ENCODE data around the gene IL12B.
"Not testable (repeated sequence)": the region's sequence is repeated elsewhere in the genome, so short reads cannot be mapped to it uniquely, and the experiment has no call there.

The IL12B gene

DNA sequence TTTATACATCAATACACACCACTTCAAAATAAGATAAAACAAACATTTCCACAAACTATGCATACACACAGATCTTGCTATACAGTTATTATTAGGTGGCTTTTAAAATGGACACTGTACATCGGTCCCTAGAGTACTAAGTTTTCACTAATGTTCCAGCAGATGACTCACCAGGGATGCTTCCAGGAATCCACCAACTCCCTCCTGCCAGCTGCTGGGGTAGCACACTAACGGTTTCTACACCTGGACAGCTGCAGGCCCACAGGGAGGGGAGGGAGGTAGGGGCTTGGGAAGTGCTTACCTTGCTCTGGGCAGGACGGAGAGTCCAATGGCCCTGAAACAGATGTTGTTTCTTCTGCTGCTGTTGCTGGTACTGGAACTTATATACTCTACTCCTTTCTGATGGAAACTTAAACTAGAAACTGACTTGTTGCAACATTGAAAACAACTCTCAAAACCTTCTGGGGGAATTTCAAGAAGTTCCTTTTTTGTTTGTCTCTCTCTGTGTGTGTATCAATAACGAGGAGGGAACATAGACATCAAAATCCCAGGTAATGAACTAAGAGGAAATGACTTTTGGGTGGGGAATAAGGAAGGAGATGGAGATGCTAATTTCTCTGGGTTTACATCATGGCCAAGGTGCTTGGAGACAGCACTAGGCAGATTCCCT lies at the start of gene IL12B:
Gene IL12B (minus strand): TSS at position 357 of the 670 bp plus-strand sequence. CDS start 3,705 bp downstream, outside the sequence.
- Histone ChIP-seq H3K4me3 (ENCODE audit: low read depth, low read length) (peak within 1 kb of the TSS; percentile 61), H3K27me3 (ENCODE audit: control insufficient read depth, insufficient read depth, low read length) (peaks cover 8% of the 10 kb centered on the region; the same call in 1 of the 2 replicates), H3K36me3 (ENCODE audit: control insufficient read depth, insufficient read depth, low read length) (no peaks in the 10 kb centered on the region), H3K9me3 (ENCODE audit: control insufficient read depth, insufficient read depth, low read depth, low read length) (no peaks in the 10 kb centered on the region), H3K9ac (ENCODE audit: low read length) (no peak within 1 kb of the TSS), H3K4me1 (ENCODE audit: control insufficient read depth, insufficient read depth, low read length) (no peaks in the 10 kb centered on the region), H3K27ac (ENCODE audit: low read depth, low read length) (no peak within 1 kb of the TSS)

DNA sequence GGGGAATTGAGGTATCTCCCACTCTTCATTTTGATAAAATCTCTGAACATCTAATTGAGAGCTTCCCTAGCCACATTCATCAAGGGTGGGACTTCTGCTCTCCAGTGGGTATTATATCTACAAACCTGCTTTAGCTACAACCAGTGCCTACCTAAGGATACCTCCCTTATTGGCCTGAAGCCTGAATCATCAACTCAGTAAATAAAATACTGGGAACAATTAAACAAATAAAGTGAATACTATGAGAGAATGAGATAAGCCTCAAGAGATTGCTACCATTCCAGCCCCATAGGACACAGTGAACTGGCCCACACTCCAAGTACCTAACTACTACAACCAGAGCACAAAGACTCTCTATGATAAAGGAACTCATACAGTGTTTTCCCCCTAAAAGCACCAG lies 47.4 kb upstream of the IL12B start:
- Histone ChIP-seq H3K9ac (ENCODE audit: low read length) (no peak overlapping the region), H3K9me3 (ENCODE audit: control insufficient read depth, insufficient read depth, low read depth, low read length) (peaks cover 16% of the 10 kb centered on the region), H3K4me1 (ENCODE audit: control insufficient read depth, insufficient read depth, low read length) (no peaks in the 10 kb centered on the region), H3K27me3 (ENCODE audit: control insufficient read depth, insufficient read depth, low read length) (no peaks in the 10 kb centered on the region), H3K4me3 (ENCODE audit: low read depth, low read length) (no peak overlapping the region), H3K27ac (ENCODE audit: low read depth, low read length) (no peak overlapping the region), H3K36me3 (ENCODE audit: control insufficient read depth, insufficient read depth, low read length) (no peaks in the 10 kb centered on the region)

DNA sequence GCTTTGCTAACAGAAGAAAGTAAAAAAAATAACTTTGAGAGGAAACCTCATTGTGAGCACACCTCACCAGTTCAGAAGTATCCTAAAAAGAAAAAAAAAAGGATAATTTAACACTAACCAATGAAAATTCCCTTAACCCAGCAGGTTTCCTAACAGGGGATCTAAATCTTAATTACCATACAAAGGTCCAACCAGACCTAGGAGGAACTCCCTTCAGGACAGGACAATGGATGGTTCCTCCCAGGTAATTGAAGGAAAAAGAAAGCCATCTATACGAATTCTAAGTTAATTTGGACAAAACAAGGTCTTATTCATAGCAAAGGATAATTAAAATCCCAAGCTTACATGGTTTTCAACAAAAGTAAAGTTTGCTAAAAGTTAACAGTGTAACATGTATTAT lies 37.6 kb upstream of the IL12B start:
- H3K9ac ChIP-seq (ENCODE audit: low read length); H3K27me3 ChIP-seq (ENCODE audit: control insufficient read depth, insufficient read depth, low read length); H3K4me1 ChIP-seq (ENCODE audit: control insufficient read depth, insufficient read depth, low read length); H3K4me3 ChIP-seq (ENCODE audit: low read depth, low read length); H3K9me3 ChIP-seq (ENCODE audit: control insufficient read depth, insufficient read depth, low read depth, low read length); H3K27ac ChIP-seq (ENCODE audit: low read depth, low read length); H3K36me3 ChIP-seq (ENCODE audit: control insufficient read depth, insufficient read depth, low read length): not testable (repeated sequence)

DNA sequence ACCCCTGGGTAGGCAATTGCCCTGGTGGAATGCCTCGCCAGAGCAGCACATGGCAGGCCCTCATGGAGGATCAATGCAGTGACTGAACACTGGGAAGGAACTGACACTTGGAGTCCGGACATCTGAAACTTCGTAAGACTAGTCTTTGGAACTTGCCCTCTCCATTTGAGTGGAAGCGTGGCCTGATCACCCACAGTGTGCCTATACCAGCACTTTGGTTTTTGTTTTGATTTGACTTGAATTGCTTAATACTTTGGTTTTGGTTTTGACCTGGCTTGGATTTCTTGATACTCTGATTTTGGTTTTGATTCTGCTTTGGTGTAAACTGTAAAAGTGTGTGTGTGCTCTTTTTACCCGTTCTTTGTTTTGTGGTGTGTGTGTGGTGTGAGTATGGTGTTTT lies 36.5 kb upstream of the IL12B start:
- not testable (repeated sequence) for H3K9me3 ChIP-seq (ENCODE audit: control insufficient read depth, insufficient read depth, low read depth, low read length); H3K27me3 ChIP-seq (ENCODE audit: control insufficient read depth, insufficient read depth, low read length); H3K4me1 ChIP-seq (ENCODE audit: control insufficient read depth, insufficient read depth, low read length); H3K36me3 ChIP-seq (ENCODE audit: control insufficient read depth, insufficient read depth, low read length); H3K27ac ChIP-seq (ENCODE audit: low read depth, low read length); H3K4me3 ChIP-seq (ENCODE audit: low read depth, low read length); H3K9ac ChIP-seq (ENCODE audit: low read length)

DNA sequence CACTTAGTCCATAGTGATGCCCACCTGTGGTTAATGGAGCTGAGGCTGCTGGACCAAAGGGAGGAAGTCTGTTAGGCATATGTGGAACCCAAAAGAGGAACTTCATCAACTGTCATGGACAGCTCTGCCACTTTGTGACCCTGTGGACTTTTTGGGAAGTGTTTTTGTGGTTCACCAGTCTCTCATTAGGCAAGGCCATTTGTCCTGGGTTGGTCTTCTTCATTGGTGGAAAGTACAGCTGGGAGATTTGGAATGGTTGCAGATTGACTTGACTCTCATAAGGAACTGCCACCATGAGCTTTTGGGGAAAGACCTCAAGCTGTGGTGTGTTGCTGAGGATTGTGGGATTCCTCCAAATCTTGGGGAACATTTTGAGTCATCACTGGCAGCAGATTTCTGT lies 31.9 kb upstream of the IL12B start:
- H3K9ac ChIP-seq (ENCODE audit: low read length), result no peak overlapping the region
- H3K4me1 ChIP-seq (ENCODE audit: control insufficient read depth, insufficient read depth, low read length), result no peaks in the 10 kb centered on the region
- H3K9me3 ChIP-seq (ENCODE audit: control insufficient read depth, insufficient read depth, low read depth, low read length), result 0 out of 2 replicates have a peak, but pooled peaks cover 3% of the 10 kb centered on the region
- H3K27ac ChIP-seq (ENCODE audit: low read depth, low read length), result no peak overlapping the region
- H3K4me3 ChIP-seq (ENCODE audit: low read depth, low read length), result no peak overlapping the region
- no peaks in the 10 kb centered on the region for H3K36me3 ChIP-seq (ENCODE audit: control insufficient read depth, insufficient read depth, low read length)
- no peaks in the 10 kb centered on the region; the same call in 1 of the 2 replicates for H3K27me3 ChIP-seq (ENCODE audit: control insufficient read depth, insufficient read depth, low read length)

DNA sequence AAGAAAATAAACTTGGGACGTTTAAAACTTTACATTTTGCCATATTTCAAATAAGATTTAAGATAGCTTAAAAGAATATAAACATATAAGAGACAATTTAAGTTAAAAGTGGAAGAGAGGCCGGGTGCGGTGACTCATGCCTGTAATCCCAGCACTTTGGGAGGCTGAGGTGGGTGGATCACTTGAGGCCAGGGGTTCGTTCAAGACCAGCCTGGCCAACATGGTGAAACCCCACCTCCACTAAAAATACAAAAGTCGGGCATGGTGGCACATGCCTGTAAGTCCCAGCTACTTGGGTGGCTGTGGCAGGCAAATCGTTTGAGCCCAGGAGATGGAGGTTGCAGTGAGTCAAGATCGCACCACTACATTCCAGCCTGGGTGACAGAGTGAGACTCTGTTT lies 29.6 kb upstream of the IL12B start:
- H3K4me1 ChIP-seq (ENCODE audit: control insufficient read depth, insufficient read depth, low read length); H3K27me3 ChIP-seq (ENCODE audit: control insufficient read depth, insufficient read depth, low read length); H3K4me3 ChIP-seq (ENCODE audit: low read depth, low read length); H3K27ac ChIP-seq (ENCODE audit: low read depth, low read length); H3K9me3 ChIP-seq (ENCODE audit: control insufficient read depth, insufficient read depth, low read depth, low read length); H3K36me3 ChIP-seq (ENCODE audit: control insufficient read depth, insufficient read depth, low read length); H3K9ac ChIP-seq (ENCODE audit: low read length): not testable (repeated sequence)

DNA sequence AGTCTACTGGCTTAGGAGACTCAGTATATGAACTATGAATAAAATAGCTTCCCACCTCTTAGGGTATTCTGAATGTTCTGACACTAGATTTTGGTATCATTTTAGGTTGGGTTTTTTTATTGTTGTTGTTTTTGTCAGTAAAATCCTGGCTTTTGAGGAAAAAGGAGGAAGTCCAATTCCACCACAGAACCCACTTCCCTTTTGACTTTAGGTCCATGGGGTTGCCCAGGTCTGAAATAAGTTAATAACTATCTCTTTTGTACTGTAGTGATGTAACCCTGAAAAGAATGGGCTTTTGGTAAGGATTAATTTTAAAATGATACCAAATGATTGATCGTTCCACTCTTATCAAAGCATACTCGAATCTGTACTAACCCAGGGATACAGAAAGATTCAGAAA lies 29.1 kb upstream of the IL12B start:
- no peaks in the 10 kb centered on the region for H3K4me1 ChIP-seq (ENCODE audit: control insufficient read depth, insufficient read depth, low read length)
- no peak overlapping the region for H3K27ac ChIP-seq (ENCODE audit: low read depth, low read length)
- no peak overlapping the region for H3K9ac ChIP-seq (ENCODE audit: low read length)
- H3K36me3 ChIP-seq (ENCODE audit: control insufficient read depth, insufficient read depth, low read length), result no peaks in the 10 kb centered on the region
- H3K4me3 ChIP-seq (ENCODE audit: low read depth, low read length), result no peak overlapping the region
- no peaks in the 10 kb centered on the region for H3K9me3 ChIP-seq (ENCODE audit: control insufficient read depth, insufficient read depth, low read depth, low read length)
- H3K27me3 ChIP-seq (ENCODE audit: control insufficient read depth, insufficient read depth, low read length), result no peaks in the 10 kb centered on the region

DNA sequence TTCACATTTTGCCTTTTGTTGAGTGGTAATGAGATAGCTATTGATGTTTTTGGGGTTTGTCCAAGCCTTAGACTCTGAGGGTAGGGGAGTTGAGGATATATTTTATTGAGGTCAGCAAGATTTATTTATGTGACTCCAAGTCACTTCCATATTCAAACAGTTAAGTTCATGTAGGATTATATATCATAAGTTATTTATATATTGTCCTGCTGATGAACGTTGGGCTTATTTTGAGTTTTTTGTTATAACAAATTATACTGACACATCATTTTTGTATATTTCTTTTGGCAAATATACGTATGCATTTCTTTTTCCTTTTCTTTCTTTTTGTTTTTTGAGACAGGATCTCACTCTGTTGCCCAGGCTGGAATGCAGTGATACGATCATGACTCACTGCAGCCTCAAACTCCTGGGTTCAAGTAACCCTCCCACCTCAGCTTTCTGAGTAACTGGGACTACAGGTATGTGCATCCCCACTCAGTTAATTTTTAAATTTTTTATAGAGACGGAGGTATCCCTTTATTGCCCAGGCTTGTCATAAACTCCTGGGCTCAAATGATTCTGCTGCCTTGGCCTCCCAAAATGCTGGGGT lies 23.5 kb upstream of the IL12B start:
- Histone ChIP-seq H3K9ac (ENCODE audit: low read length) (no peak overlapping the region), H3K4me3 (ENCODE audit: low read depth, low read length) (no peak overlapping the region), H3K27me3 (ENCODE audit: control insufficient read depth, insufficient read depth, low read length) (no peaks in the 10 kb centered on the region), H3K4me1 (ENCODE audit: control insufficient read depth, insufficient read depth, low read length) (no peaks in the 10 kb centered on the region), H3K9me3 (ENCODE audit: control insufficient read depth, insufficient read depth, low read depth, low read length) (no peaks in the 10 kb centered on the region), H3K36me3 (ENCODE audit: control insufficient read depth, insufficient read depth, low read length) (no peaks in the 10 kb centered on the region), H3K27ac (ENCODE audit: low read depth, low read length) (no peak overlapping the region)

DNA sequence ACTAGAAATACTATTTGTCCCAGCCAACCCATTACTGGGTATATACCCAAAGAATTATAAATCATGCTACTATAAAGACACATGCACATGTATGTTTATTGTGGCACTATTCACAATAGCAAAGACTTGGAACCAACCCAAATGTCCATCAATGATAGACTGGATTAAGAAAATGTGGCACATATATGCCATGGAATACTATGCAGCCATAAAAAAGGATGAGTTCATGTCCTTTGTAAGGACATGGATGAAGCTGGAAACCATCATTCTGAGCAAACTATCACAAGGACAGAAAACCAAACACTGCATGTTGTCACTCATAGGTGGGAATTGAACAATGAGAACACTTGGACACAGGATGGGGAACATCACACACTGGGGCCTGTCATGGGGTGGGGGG lies 20.4 kb upstream of the IL12B start:
- H3K4me3 ChIP-seq (ENCODE audit: low read depth, low read length); H3K27ac ChIP-seq (ENCODE audit: low read depth, low read length); H3K4me1 ChIP-seq (ENCODE audit: control insufficient read depth, insufficient read depth, low read length); H3K27me3 ChIP-seq (ENCODE audit: control insufficient read depth, insufficient read depth, low read length); H3K9me3 ChIP-seq (ENCODE audit: control insufficient read depth, insufficient read depth, low read depth, low read length); H3K36me3 ChIP-seq (ENCODE audit: control insufficient read depth, insufficient read depth, low read length); H3K9ac ChIP-seq (ENCODE audit: low read length): not testable (repeated sequence)

DNA sequence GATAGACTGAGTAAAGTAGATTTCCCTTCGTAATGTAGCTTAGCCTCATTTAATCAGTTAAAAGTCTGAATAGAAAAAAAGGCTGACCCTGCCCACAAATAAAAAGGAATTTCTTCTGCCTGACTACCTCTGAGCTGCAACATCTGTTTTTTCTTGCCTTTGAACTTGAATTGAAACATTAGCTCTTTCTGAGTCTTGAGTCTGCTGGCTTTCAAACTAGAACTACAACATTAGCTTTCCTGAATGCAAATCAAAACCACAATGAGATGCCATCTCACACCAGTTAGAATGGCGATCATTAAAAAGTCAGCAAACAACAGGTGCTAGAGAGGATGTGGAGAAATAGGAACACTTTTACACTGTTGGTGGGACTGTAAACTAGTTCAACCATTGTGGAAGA lies 19.9 kb upstream of the IL12B start:
- H3K36me3 ChIP-seq (ENCODE audit: control insufficient read depth, insufficient read depth, low read length); H3K9ac ChIP-seq (ENCODE audit: low read length); H3K27me3 ChIP-seq (ENCODE audit: control insufficient read depth, insufficient read depth, low read length); H3K9me3 ChIP-seq (ENCODE audit: control insufficient read depth, insufficient read depth, low read depth, low read length); H3K4me1 ChIP-seq (ENCODE audit: control insufficient read depth, insufficient read depth, low read length); H3K4me3 ChIP-seq (ENCODE audit: low read depth, low read length); H3K27ac ChIP-seq (ENCODE audit: low read depth, low read length): not testable (repeated sequence)

DNA sequence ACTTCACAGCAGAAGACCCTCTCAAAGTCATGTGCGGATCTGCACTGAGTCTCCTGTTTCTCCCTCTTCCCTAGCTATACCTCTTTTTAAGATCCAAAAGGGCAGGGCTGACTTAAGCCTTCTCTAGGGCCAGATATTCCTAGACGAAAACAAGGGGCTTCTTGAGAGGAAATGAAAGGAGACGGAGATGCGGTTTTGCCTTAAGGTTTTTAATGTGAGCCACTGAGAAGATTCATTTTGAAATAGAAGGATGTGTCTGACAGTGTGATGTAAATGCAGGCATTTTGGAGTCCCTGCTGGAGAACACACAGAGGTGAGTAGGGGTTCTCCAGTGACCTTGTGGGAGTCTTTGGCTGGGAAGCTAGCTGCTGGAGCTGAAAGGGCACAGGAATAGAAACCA lies 15.6 kb upstream of the IL12B start:
- H3K4me1 ChIP-seq (ENCODE audit: control insufficient read depth, insufficient read depth, low read length), result no peaks in the 10 kb centered on the region
- H3K36me3 ChIP-seq (ENCODE audit: control insufficient read depth, insufficient read depth, low read length), result no peaks in the 10 kb centered on the region
- no peak overlapping the region for H3K9ac ChIP-seq (ENCODE audit: low read length)
- H3K27me3 ChIP-seq (ENCODE audit: control insufficient read depth, insufficient read depth, low read length), result no peaks in the 10 kb centered on the region
- H3K9me3 ChIP-seq (ENCODE audit: control insufficient read depth, insufficient read depth, low read depth, low read length), result peaks cover 6% of the 10 kb centered on the region; the same call in 1 of the 2 replicates
- no peak overlapping the region for H3K4me3 ChIP-seq (ENCODE audit: low read depth, low read length)
- no peak overlapping the region for H3K27ac ChIP-seq (ENCODE audit: low read depth, low read length)
